ENCODE data around the gene HIBCH.
A peak's percentile ranks its signal among the peaks of the same experiment; 100 is the strongest.
"Not testable (repeated sequence)": the region's sequence is repeated elsewhere in the genome, so short reads cannot be mapped to it uniquely, and the experiment has no call there.

The HIBCH gene

GRCh38 chr2:190319555-190320498 is at the start of gene HIBCH:
Gene HIBCH, minus strand, starts transcription at chr2:190319826. Its CDS starts 76 bp downstream, at chr2:190319750.
- DNase-seq = peak; percentile 95 to 98

- no peak for DNase-seq
These were observed 47.5 kb upstream of the HIBCH start for GRCh38 chr2:190367091-190367490.

GRCh38 chr2:190366248-190366753 is 46.7 kb upstream of the HIBCH start:
- no peak for DNase-seq

- no peak for DNase-seq
These were observed 46.0 kb upstream of the HIBCH start for GRCh38 chr2:190365499-190366204.

- DNase-seq = no peak
These were observed 43.3 kb upstream of the HIBCH start for GRCh38 chr2:190362894-190363293.

GRCh38 chr2:190361572-190361971 is 41.9 kb upstream of the HIBCH start:
- no peak for DNase-seq

- DNase-seq = no peak
These were observed 41.3 kb upstream of the HIBCH start for GRCh38 chr2:190360965-190361364.

GRCh38 chr2:190360561-190360960 is 40.9 kb upstream of the HIBCH start:
- DNase-seq = no peak

- DNase-seq = not testable (repeated sequence)
These were observed 39.2 kb upstream of the HIBCH start for GRCh38 chr2:190358655-190359448.

GRCh38 chr2:190357600-190357999 is 38.0 kb upstream of the HIBCH start:
- peak in 1 of 2 experiments; percentile 72 for DNase-seq

GRCh38 chr2:190355968-190356644 is 36.5 kb upstream of the HIBCH start:
- DNase-seq = no peak

- no peak for DNase-seq
These were observed 34.5 kb upstream of the HIBCH start for GRCh38 chr2:190354003-190354690.

GRCh38 chr2:190353537-190353899 is 33.9 kb upstream of the HIBCH start:
- DNase-seq = no peak

- DNase-seq = no peak
These were observed 33.3 kb upstream of the HIBCH start for GRCh38 chr2:190352668-190353536.

- DNase-seq = no peak
These were observed 32.3 kb upstream of the HIBCH start for GRCh38 chr2:190351955-190352354.

GRCh38 chr2:190350371-190350770 is 30.7 kb upstream of the HIBCH start:
- no peak for DNase-seq

GRCh38 chr2:190344276-190344827 is 24.7 kb upstream of the HIBCH start:
- no peak for DNase-seq

- DNase-seq = peak in 1 of 2 experiments; percentile 33
These were observed 24.1 kb upstream of the HIBCH start, which contains the start of gene INPP1 for GRCh38 chr2:190343536-190344275. Gene INPP1, plus strand, starts transcription at chr2:190343589. Its CDS starts 16,514 bp downstream, at chr2:190360103.

GRCh38 chr2:190343089-190343535 is 23.5 kb upstream of the HIBCH start:
- DNase-seq = no peak

Measured in NCI-H446 (cell line).